Gastroesophageal sphincter (tissue), 3 donors: Measurements from ENCODE around the gene EEFSEC.

Experiments
- POLR2AphosphoS5 ChIP-seq: sonication (generic); formaldehyde crosslinking; IDR thresholded peaks from one replicate; pipeline ENCODE4 v1.6.1; 2017; ENCODE audit warnings: antibody characterized with exemption
- TF ChIP-seq, protein P1 (sequence below), 4 experiments: fragments of 200-600 bp in 2 of 4; fragments of 450-650 bp in 2 of 4; sonication (generic) in 1 of 4; IDR thresholded peaks; one replicate each; pipeline ENCODE4 v1.5.1; 2017 to 2019; ENCODE audit warnings: antibody characterized with exemption in 4 of 4, mild to moderate bottlenecking in 2 of 4, moderate library complexity in 2 of 4

DNA sequence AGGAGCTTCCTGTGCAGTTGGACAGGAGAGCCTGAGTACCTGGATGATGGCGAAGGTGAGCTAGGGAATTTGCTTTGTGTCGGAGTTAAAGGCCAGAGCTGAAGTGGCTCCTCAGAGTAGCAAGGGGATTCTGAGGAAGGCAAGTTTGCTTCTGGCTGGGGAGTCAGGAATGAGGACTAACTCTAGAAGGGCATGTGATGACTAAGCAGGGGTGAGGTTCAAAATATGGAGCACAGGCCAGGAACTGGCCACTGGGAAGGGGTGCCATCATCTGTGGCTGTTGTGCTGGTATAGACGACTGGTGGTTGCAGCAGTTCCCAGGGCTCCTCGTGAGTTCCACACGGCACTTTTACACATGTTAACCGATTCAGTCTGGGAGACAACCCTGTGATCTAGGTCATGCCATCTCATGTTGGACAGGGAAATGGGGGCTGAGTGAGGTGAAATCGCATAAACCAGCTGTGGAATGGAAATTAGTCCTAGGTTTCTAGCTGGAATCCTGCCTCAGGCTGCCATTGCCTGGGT lies 100.8 kb downstream of the EEFSEC start:
- TF ChIP-seq, protein P1, sequence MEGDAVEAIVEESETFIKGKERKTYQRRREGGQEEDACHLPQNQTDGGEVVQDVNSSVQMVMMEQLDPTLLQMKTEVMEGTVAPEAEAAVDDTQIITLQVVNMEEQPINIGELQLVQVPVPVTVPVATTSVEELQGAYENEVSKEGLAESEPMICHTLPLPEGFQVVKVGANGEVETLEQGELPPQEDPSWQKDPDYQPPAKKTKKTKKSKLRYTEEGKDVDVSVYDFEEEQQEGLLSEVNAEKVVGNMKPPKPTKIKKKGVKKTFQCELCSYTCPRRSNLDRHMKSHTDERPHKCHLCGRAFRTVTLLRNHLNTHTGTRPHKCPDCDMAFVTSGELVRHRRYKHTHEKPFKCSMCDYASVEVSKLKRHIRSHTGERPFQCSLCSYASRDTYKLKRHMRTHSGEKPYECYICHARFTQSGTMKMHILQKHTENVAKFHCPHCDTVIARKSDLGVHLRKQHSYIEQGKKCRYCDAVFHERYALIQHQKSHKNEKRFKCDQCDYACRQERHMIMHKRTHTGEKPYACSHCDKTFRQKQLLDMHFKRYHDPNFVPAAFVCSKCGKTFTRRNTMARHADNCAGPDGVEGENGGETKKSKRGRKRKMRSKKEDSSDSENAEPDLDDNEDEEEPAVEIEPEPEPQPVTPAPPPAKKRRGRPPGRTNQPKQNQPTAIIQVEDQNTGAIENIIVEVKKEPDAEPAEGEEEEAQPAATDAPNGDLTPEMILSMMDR (IDR thresholded peaks at IDR 0.05), result no peak
- no peak for TF ChIP-seq POLR2AphosphoS5
